NOMO-1 treated with DMSO at 0.1 percent for 48 hours (cell line): ENCODE measurements around the gene HOXB7.

Source experiments
- DNase-seq: peaks from one replicate; lab custom pipeline; 2025; ENCODE audit not compliant: unreplicated experiment; lab: John Stamatoyannopoulos, UW

HOXB7 gene

GRCh38 chr17:48637323-48638260, 26.8 kb upstream of the HOXB7 start:
- DNase-seq = no peak

- DNase-seq = peak; percentile 54
Observed at GRCh38 chr17:48636177-48637018, 25.6 kb upstream of the HOXB7 start.

GRCh38 chr17:48634493-48635208, 23.8 kb upstream of the HOXB7 start:
- DNase-seq = no peak

GRCh38 chr17:48633266-48633677, 22.5 kb upstream of the HOXB7 start:
- DNase-seq = no peak

- DNase-seq = no peak
Observed at GRCh38 chr17:48632579-48633265, 21.9 kb upstream of the HOXB7 start.

GRCh38 chr17:48631693-48632578, 21.1 kb upstream of the HOXB7 start:
- DNase-seq = no peak

GRCh38 chr17:48630925-48631692, 20.3 kb upstream of the HOXB7 start:
- no peak for DNase-seq

GRCh38 chr17:48630009-48630924, 19.4 kb upstream of the HOXB7 start:
- no peak for DNase-seq

GRCh38 chr17:48629411-48629759, 18.6 kb upstream of the HOXB7 start:
- DNase-seq = no peak

GRCh38 chr17:48628649-48629410, 18.0 kb upstream of the HOXB7 start:
- peak; percentile 34 for DNase-seq

GRCh38 chr17:48627623-48628521, 17.1 kb upstream of the HOXB7 start:
- no peak for DNase-seq

- no peak for DNase-seq
Observed at GRCh38 chr17:48627118-48627597, 16.3 kb upstream of the HOXB7 start.

- DNase-seq = no peak
Observed at GRCh38 chr17:48626245-48627117, 15.7 kb upstream of the HOXB7 start, which contains the start of gene HOXB9. HOXB9 (minus strand) TSS chr17:48626358; CDS start chr17:48626269, 89 bp downstream.

GRCh38 chr17:48625495-48626244, 14.9 kb upstream of the HOXB7 start:
- peak; percentile 17 for DNase-seq
